ENCODE results near the gene ACSM2A. TPM values are rescaled to one million over a fixed set of nuclear protein-coding genes. Genes with fewer than 3 reads are reported as not detected.
"Not testable (repeated sequence)": the region's sequence is repeated elsewhere in the genome, so short reads cannot be mapped to it uniquely, and the experiment has no call there.

ACSM2A gene
- total RNA-seq, 2 donors from 2014 or later = not detected

- H3K27ac ChIP-seq = no peak overlapping the region
- ATAC-seq (ENCODE audit: insufficient number of reproducible peaks, low FRiP score, low read depth) = no peak
- no peak for DNase-seq (ENCODE audit: low spot score)
- no peaks in the 10 kb centered on the region for H3K27me3 ChIP-seq (replicated peaks; ENCODE audit: insufficient read depth)
- no peaks in the 10 kb centered on the region for H3K4me1 ChIP-seq (ENCODE audit: control insufficient read depth in 1 of 2, low read depth in 2 of 2)
- no peaks in the 10 kb centered on the region for H3K9me3 ChIP-seq
- TF ChIP-seq, protein P1, sequence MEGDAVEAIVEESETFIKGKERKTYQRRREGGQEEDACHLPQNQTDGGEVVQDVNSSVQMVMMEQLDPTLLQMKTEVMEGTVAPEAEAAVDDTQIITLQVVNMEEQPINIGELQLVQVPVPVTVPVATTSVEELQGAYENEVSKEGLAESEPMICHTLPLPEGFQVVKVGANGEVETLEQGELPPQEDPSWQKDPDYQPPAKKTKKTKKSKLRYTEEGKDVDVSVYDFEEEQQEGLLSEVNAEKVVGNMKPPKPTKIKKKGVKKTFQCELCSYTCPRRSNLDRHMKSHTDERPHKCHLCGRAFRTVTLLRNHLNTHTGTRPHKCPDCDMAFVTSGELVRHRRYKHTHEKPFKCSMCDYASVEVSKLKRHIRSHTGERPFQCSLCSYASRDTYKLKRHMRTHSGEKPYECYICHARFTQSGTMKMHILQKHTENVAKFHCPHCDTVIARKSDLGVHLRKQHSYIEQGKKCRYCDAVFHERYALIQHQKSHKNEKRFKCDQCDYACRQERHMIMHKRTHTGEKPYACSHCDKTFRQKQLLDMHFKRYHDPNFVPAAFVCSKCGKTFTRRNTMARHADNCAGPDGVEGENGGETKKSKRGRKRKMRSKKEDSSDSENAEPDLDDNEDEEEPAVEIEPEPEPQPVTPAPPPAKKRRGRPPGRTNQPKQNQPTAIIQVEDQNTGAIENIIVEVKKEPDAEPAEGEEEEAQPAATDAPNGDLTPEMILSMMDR (IDR thresholded peaks at IDR 0.05) = no peak
- H3K4me3 ChIP-seq = no peak overlapping the region
- no peaks in the 10 kb centered on the region for H3K36me3 ChIP-seq
Measured at GRCh38 chr16:20519231-20519630, 67.9 kb downstream of the ACSM2A start.

- H3K36me3 ChIP-seq = no peaks in the 10 kb centered on the region
- no peak overlapping the region for H3K4me3 ChIP-seq
- no peak overlapping the region for H3K27ac ChIP-seq
- H3K27me3 ChIP-seq (replicated peaks; ENCODE audit: insufficient read depth) = no peaks in the 10 kb centered on the region
- DNase-seq (ENCODE audit: low spot score) (no peak), ATAC-seq (ENCODE audit: insufficient number of reproducible peaks, low FRiP score, low read depth) (no peak)
- no peaks in the 10 kb centered on the region for H3K4me1 ChIP-seq (ENCODE audit: control insufficient read depth in 1 of 2, low read depth in 2 of 2)
- TF ChIP-seq, protein P1 (IDR thresholded peaks at IDR 0.05) = no peak
- no peaks in the 10 kb centered on the region for H3K9me3 ChIP-seq
Measured at GRCh38 chr16:20520103-20520502, 68.8 kb downstream of the ACSM2A start.

- not testable (repeated sequence) for H3K9me3 ChIP-seq; H3K4me3 ChIP-seq; H3K4me1 ChIP-seq (ENCODE audit: control insufficient read depth in 1 of 2, low read depth in 2 of 2); H3K27me3 ChIP-seq (replicated peaks; ENCODE audit: insufficient read depth); DNase-seq (ENCODE audit: low spot score); H3K27ac ChIP-seq; H3K36me3 ChIP-seq; ATAC-seq (ENCODE audit: insufficient number of reproducible peaks, low FRiP score, low read depth)
Measured at GRCh38 chr16:20531795-20532194, 80.5 kb downstream of the ACSM2A start.

DNA sequence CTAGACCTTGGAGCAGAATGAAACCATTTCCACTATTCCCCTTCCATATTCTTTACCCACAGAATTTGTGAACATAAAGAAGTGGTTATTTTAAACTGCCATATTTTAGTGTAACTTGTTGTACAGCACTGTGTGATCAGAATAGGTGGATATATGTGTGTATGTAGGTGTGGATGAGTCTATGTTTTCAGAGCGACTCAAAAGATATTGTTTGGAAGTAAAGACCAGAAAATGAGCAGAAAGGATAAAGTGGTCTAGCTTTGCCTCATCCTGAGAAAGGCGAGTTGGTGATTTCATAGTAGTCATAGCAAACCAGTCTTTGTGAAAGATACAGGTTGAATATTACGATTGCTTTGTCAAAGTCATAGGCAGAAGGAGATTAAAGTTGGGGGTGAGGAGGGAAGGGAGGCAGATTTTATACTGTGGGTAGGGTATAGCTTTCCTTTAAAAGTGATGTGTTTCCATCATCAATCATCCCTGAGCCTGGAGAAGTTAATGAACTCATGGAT is 81.0 kb downstream of the ACSM2A start:
- H3K27me3 ChIP-seq (replicated peaks; ENCODE audit: insufficient read depth); ATAC-seq (ENCODE audit: insufficient number of reproducible peaks, low FRiP score, low read depth); H3K9me3 ChIP-seq; H3K36me3 ChIP-seq; H3K27ac ChIP-seq; H3K4me1 ChIP-seq (ENCODE audit: control insufficient read depth in 1 of 2, low read depth in 2 of 2); H3K4me3 ChIP-seq; DNase-seq (ENCODE audit: low spot score): not testable (repeated sequence)

DNA sequence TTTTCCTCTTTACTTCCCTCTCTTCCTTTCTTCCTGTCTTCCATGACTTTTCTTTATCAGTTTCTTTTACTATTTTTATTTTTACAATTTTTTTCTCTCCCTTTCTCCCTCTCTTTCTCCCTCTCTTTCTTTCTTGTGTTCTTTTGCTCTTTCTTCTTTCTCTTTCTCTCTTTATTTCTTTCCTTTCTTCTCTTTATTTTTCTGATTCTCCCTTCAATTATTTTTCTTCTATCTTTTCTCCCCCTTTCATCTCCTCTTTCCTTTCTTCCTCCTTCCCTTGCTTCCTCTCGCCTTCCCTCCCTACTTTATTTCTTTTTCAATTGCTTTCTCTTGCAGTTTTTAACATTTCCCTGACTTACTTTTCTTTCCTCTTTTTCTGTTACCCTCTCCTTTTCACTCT is 85.3 kb downstream of the ACSM2A start:
- H3K4me3 ChIP-seq = not testable (repeated sequence)

More for the DNA sequence above, 85.3 kb downstream of the ACSM2A start:
- not testable (repeated sequence) for H3K36me3 ChIP-seq; H3K9me3 ChIP-seq; H3K4me1 ChIP-seq (ENCODE audit: control insufficient read depth in 1 of 2, low read depth in 2 of 2); H3K27me3 ChIP-seq (replicated peaks; ENCODE audit: insufficient read depth); ATAC-seq (ENCODE audit: insufficient number of reproducible peaks, low FRiP score, low read depth); DNase-seq (ENCODE audit: low spot score); H3K27ac ChIP-seq

Other genes with a start within 250 kb of the ACSM2A start
- gene GP2, start 124.0 kb upstream of the ACSM2A start, total RNA-seq = 1 to 10 TPM; 2.6 to 8.7 TPM
- gene UMOD, start 98.8 kb upstream of the ACSM2A start, total RNA-seq = not detected
- not detected for gene PDILT, start 46.8 kb upstream of the ACSM2A start, total RNA-seq
- 10 to 100 TPM in 1 of 2 donors, under 1 TPM in 1; 0.78 to 11.0 TPM for gene ACSM5, start 42.0 kb upstream of the ACSM2A start, total RNA-seq
- not detected for gene ACSM2B, start 124.8 kb downstream of the ACSM2A start, total RNA-seq
- gene ACSM1, start 246.2 kb downstream of the ACSM2A start, total RNA-seq = 1 to 10 TPM in 1 of 2 donors, not detected in 1; 1.7 TPM